Natural killer cell treated with Interleukin-12 subunit alpha and Interleukin-12 subunit beta and Interleukin-15 and Interleukin-18, amount 100 ng/mL, for 72 hours (primary cell): ENCODE results near the gene TF. TPM values are rescaled to one million over a fixed set of nuclear protein-coding genes. Genes with fewer than 3 reads are reported as not detected.
"Not testable (repeated sequence)": the region's sequence is repeated elsewhere in the genome, so short reads cannot be mapped to it uniquely, and the experiment has no call there.

Source experiments
- ATAC-seq, 2 donors: fragments of 150-1000 bp; cut with Tn5 transposase in 1 of 2; sonication (Bioruptor Pico), chemical (Tn5 transposase) in 1 of 2; 2 replicates each; pipeline ENCODE4 v1.10.0; 2021
- DNase-seq: peaks from one replicate; pipeline ENCODE4 v3.0.0; 2022; ENCODE audit warnings: low spot score
- H3K27ac Mint-ChIP-seq, 2 donors: 1 replicate in 1 of 2; 2 replicates in 1 of 2; pipeline ENCODE4 v1.8.0; 2022; ENCODE audit warnings: mixed read lengths in 2 of 2, mild to moderate bottlenecking in 1 of 2, moderate library complexity in 1 of 2
- H3K27me3 Mint-ChIP-seq, 2 donors: 1 replicate in 1 of 2; 2 replicates in 1 of 2; pipeline ENCODE4 v1.8.0; 2022; ENCODE audit warnings: mixed read lengths in 2 of 2
- H3K36me3 Mint-ChIP-seq: one replicate; pipeline ENCODE4 v1.8.0; 2022; ENCODE audit warnings: mixed read lengths
- H3K4me1 Mint-ChIP-seq, 2 donors: 1 replicate in 1 of 2; 2 replicates in 1 of 2; pipeline ENCODE4 v1.8.0; 2022; ENCODE audit warnings: low read depth in 2 of 2, mixed read lengths in 2 of 2, mild to moderate bottlenecking in 1 of 2
- H3K4me3 Mint-ChIP-seq: one replicate; pipeline ENCODE4 v1.8.0; 2022; ENCODE audit warnings: mixed read lengths
- H3K9me3 Mint-ChIP-seq: 2 replicates; pipeline ENCODE4 v1.8.0; 2022; ENCODE audit warnings: mixed read lengths
- total RNA-seq, 2 donors: library from RNA; stranded (reverse); gene quantifications; one replicate each; pipeline ENCODE4 v1.2.3, GENCODE V29; 2022

The TF gene
- total RNA-seq, 2 donors from 2014 or later = 0.78 to 0.98 TPM

- no peak overlapping the region for H3K4me3 Mint-ChIP-seq
- H3K27me3 Mint-ChIP-seq = peaks cover 0 to 10% of the 10 kb centered on the region in 2 donors
- H3K36me3 Mint-ChIP-seq = no peaks in the 10 kb centered on the region
- no peak for DNase-seq
- ATAC-seq = no peak
- H3K9me3 Mint-ChIP-seq = no peaks in the 10 kb centered on the region
- H3K4me1 Mint-ChIP-seq = no peaks in the 10 kb centered on the region
- H3K27ac Mint-ChIP-seq = no peak overlapping the region
Observed at GRCh38 chr3:133763797-133764683, 17.8 kb downstream of the TF start.

- Mint-ChIP-seq H3K27me3 (peaks cover 0 to 10% of the 10 kb centered on the region in 2 donors), H3K4me3 (no peak overlapping the region), H3K36me3 (no peaks in the 10 kb centered on the region), H3K27ac (no peak overlapping the region), H3K4me1 (no peaks in the 10 kb centered on the region), H3K9me3 (no peaks in the 10 kb centered on the region)
- DNase-seq (no peak), ATAC-seq (no peak)
Observed at GRCh38 chr3:133765256-133765655, 19.1 kb downstream of the TF start.

GRCh38 chr3:133767607-133768006 lies 21.4 kb downstream of the TF start:
- H3K27ac Mint-ChIP-seq = no peak overlapping the region
- no peaks in the 10 kb centered on the region for H3K4me1 Mint-ChIP-seq
- no peaks in the 10 kb centered on the region for H3K36me3 Mint-ChIP-seq
- H3K4me3 Mint-ChIP-seq = no peak overlapping the region
- ATAC-seq = no peak
- no peaks in the 10 kb centered on the region for H3K9me3 Mint-ChIP-seq
- no peak for DNase-seq
- peaks cover 0 to 10% of the 10 kb centered on the region in 2 donors for H3K27me3 Mint-ChIP-seq

- no peak for DNase-seq
- H3K4me1 Mint-ChIP-seq = no peaks in the 10 kb centered on the region
- no peak overlapping the region for H3K27ac Mint-ChIP-seq
Observed at GRCh38 chr3:133769536-133769935, 23.3 kb downstream of the TF start.

GRCh38 chr3:133773732-133774131 lies 27.5 kb downstream of the TF start:
- Mint-ChIP-seq H3K4me1 (no peaks in the 10 kb centered on the region), H3K27ac (no peak overlapping the region), H3K27me3 (peaks cover 7 to 13% of the 10 kb centered on the region in 2 donors), H3K9me3 (no peaks in the 10 kb centered on the region), H3K36me3 (no peaks in the 10 kb centered on the region), H3K4me3 (no peak overlapping the region)
- no peak for ATAC-seq
- DNase-seq = no peak

More at GRCh38 chr3:133769536-133769935, 23.3 kb downstream of the TF start:
- H3K36me3 Mint-ChIP-seq = no peaks in the 10 kb centered on the region
- H3K9me3 Mint-ChIP-seq = no peaks in the 10 kb centered on the region
- H3K4me3 Mint-ChIP-seq = no peak overlapping the region
- no peak for ATAC-seq
- peaks cover 11 to 13% of the 10 kb centered on the region in 2 donors for H3K27me3 Mint-ChIP-seq

GRCh38 chr3:133775309-133775708 lies 29.1 kb downstream of the TF start:
- no peak overlapping the region for H3K4me3 Mint-ChIP-seq
- peaks cover 19 to 27% of the 10 kb centered on the region in 2 donors for H3K27me3 Mint-ChIP-seq
- H3K36me3 Mint-ChIP-seq = no peaks in the 10 kb centered on the region
- no peak overlapping the region for H3K27ac Mint-ChIP-seq
- DNase-seq (no peak), ATAC-seq (no peak)
- no peaks in the 10 kb centered on the region for H3K9me3 Mint-ChIP-seq
- H3K4me1 Mint-ChIP-seq = no peaks in the 10 kb centered on the region

GRCh38 chr3:133775835-133776234 lies 29.6 kb downstream of the TF start:
- ATAC-seq = no peak
- Mint-ChIP-seq H3K36me3 (no peaks in the 10 kb centered on the region), H3K27ac (no peak overlapping the region), H3K9me3 (no peaks in the 10 kb centered on the region), H3K4me1 (no peaks in the 10 kb centered on the region), H3K27me3 (peaks cover 19 to 28% of the 10 kb centered on the region in 2 donors), H3K4me3 (no peak overlapping the region)
- DNase-seq = no peak

- Mint-ChIP-seq H3K27me3 (peaks cover 19 to 28% of the 10 kb centered on the region in 2 donors), H3K36me3 (no peaks in the 10 kb centered on the region), H3K27ac (no peak overlapping the region), H3K4me1 (no peaks in the 10 kb centered on the region), H3K9me3 (no peaks in the 10 kb centered on the region), H3K4me3 (no peak overlapping the region)
- ATAC-seq (peak in 1 of 2 donors; percentile 44), DNase-seq (no peak)
Observed at GRCh38 chr3:133776794-133777438, 30.7 kb downstream of the TF start.

DNA sequence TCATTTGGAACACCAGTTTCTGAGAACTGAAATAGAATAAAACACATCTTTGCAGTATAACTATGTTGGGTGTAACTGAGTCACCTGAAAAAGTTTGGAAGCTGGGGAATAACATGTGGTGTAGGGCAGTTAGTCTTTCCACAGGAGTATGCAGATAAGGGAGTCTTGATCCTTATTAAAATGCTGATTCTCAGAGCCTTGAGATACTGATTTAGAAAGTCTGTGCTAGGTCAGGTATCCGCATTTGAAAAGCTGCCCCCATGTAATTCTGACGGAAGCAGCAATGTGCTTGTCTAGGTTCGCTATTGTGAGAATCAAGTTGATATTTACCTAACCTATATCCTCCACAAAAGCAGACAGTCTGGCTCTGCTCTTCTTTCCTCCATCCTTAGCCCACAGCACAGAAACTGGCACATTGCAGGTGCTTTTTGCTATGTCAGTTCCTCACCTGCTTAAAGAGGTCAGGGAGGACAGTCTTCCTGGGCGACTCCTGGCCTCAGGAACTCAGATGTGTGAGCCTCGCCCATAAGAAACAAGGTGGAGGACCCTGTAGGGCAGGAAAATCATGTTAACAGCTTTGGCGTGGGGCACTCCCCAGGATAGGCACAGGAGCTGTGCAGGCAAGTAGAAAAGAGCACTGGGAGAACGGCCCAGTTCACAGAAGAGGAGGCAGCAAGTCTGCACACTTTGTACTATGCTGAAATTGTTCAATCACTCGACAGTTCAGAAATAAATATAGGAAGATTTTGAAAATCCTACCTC lies 31.8 kb downstream of the TF start:
- H3K27me3 Mint-ChIP-seq = peaks cover 27 to 37% of the 10 kb centered on the region in 2 donors
- H3K4me1 Mint-ChIP-seq = no peaks in the 10 kb centered on the region
- ATAC-seq (no peak), DNase-seq (no peak)
- no peak overlapping the region for H3K4me3 Mint-ChIP-seq
- H3K9me3 Mint-ChIP-seq = no peaks in the 10 kb centered on the region
- H3K27ac Mint-ChIP-seq = no peak overlapping the region
- H3K36me3 Mint-ChIP-seq = no peaks in the 10 kb centered on the region

DNA sequence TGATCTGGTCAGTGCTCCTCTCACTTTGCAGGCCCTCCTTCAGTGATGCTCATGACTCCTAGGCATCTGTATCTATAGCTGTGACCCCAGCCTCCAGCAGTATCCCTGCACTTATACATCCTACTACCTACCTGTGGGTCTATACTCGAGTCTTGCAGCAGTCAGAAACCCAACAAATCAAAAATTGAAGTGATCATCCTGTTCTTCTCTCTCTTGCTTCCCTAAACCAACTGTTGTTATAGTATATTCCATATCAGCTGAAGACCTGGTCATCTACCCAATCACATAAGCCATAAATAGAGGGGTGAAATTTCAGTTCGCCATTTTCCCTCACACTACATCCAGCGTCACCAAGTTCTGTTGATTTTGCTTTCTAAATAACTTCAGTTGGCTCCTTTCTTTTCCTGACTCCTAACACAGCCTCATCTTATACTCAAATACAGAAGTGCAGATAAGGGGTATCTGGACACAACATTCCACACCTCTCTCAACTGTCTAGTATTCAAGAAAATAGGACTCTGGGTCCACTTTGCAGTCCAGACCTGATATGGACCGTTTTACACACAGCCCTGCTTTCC lies 33.5 kb downstream of the TF start:
- Mint-ChIP-seq H3K27ac (no peak overlapping the region), H3K4me3 (no peak overlapping the region), H3K9me3 (no peaks in the 10 kb centered on the region), H3K4me1 (no peaks in the 10 kb centered on the region), H3K27me3 (peaks cover 25 to 27% of the 10 kb centered on the region in 2 donors), H3K36me3 (no peaks in the 10 kb centered on the region)
- no peak for DNase-seq
- no peak for ATAC-seq

DNA sequence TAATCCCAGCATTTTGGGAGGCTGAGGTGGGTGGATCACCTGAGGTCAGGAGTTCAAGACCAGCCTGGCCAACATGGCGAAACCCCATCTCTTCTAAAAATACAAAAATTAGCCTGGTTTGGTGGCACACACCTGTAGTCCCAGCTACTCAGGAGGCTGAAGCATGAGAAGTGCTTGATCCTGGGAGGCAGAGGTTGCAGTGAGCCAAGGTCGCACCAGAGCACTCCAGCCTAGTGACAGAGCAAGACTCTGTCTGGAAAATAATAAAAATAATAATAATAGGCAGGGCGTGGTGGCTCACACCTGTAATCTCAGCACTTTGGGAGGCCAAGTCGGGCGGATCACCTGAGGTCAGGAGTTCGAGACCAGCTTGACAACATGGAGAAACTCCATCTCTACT lies 34.6 kb downstream of the TF start:
- H3K27ac Mint-ChIP-seq, H3K9me3 Mint-ChIP-seq, H3K4me1 Mint-ChIP-seq, H3K36me3 Mint-ChIP-seq, ATAC-seq, DNase-seq, H3K4me3 Mint-ChIP-seq: not testable (repeated sequence)
- H3K27me3 Mint-ChIP-seq = peaks cover 24 to 27% of the 10 kb centered on the region in 2 donors

DNA sequence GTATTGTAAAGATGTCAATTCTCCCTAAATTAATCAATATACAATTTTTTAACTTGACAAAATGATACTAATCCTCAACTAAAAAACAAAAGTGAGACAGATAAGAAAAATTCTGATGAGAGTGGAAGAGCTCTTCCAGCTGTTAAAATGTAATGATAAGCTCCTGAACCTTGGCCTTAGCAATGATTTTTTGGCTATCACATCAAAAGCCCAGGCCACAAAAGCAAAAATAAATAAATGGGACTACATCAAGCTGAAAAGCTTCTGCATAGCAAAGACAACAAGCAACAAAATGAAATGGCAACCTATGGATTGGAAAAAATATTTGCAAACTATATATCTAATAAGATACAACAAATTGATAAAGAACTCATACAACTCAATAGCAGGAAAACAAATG lies 35.4 kb downstream of the TF start:
- Mint-ChIP-seq H3K27ac (no peak overlapping the region), H3K4me3 (no peak overlapping the region), H3K4me1 (no peaks in the 10 kb centered on the region), H3K9me3 (no peaks in the 10 kb centered on the region), H3K36me3 (no peaks in the 10 kb centered on the region), H3K27me3 (peaks cover 29 to 31% of the 10 kb centered on the region in 2 donors)
- no peak for DNase-seq
- ATAC-seq = no peak

DNA sequence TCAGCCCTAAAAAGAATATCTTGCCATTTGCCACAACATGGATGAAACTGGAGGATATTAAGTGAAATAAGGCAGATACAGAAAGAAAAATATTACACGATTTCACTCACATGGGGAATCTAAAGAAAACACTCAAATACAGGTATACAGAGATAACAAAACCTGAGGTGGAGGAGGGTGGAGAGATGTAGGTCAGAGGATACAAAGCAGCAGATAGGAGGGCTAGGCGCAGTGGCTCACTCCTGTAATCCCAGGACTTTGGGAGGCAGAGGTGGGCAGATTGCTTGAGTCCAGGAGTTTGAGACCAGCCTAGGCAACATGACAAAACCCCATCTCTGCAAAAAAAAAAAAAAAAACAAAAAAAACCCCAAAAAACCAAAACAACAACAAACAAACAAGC lies 36.3 kb downstream of the TF start:
- Mint-ChIP-seq H3K36me3 (no peaks in the 10 kb centered on the region), H3K27ac (no peak overlapping the region), H3K27me3 (peaks cover 32 to 38% of the 10 kb centered on the region in 2 donors), H3K9me3 (no peaks in the 10 kb centered on the region), H3K4me3 (no peak overlapping the region), H3K4me1 (no peaks in the 10 kb centered on the region)
- ATAC-seq (no peak), DNase-seq (no peak)
